ENCODE data around the gene CRYZL1.

CRYZL1 gene

DNA sequence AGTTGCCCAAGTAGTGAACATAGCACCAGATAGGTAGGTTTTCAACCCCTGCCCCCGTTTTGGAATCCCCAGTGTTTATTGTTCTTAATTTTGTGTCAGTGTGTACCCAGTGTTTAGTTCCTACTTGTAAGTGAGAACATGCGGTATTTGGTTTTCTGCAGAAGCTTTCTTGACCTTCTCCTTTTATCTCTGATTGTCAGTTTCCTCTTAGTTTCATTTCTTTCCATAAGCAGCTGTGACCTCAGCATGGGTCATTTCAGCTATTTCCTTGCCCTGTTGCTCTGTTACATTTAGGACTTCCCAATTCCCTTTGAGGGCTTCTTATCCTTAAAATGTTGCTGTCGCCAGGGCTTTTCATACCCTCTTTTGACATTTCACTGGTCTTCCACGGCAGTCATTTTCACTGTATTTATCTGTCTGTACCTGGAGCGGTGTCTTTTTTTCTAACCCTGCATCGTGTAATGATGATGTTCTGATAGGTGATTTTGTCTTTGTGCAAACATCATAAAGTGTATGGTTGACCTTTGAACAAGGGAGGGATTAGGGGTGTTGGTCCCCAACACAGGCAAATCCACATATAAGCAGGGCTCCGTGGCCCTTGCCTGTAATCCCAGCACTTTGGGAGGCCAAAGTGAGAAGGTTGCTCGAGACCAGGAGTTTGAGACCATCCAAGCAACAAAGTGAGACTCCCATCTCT lies 15.7 kb upstream of the CRYZL1 start:
- no peak for DNase-seq (ENCODE audit: low read depth, low spot score)

DNA sequence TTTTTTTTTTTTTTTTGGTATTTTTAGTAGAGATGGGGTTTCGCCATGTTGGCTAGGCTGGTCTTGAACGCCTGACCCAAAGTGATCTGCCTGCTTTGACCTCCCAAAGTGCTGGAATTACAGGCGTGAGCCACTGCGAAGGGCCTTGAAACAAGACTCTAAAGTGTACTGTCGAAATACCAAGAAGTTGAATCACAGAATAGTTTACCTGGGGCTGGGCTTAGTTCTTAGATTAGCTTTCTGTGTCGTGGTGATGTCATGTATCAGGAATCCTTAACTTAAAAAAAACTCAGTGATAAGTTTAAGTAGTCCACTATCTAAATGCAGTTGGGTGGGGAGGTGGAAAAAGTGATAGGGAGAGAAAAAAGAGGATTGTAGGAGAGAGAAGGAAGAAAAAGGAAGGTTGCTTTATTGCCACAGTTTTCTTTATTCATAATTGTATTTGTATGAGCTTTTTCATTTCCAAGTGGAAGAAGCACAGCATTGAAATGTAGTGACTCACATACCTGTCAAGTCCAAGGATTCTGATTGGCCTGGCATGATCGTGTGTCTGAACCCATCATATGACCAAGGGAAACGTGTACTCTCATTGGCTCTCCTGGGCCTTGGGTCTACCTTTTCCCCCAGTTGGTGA lies 14.2 kb upstream of the CRYZL1 start:
- Histone ChIP-seq H3K9ac (ENCODE audit: insufficient read length) (no peak overlapping the region), H3K4me3 (no peak overlapping the region), H3K27ac (no peak overlapping the region), H3K9me3 (ENCODE audit: low read depth, low read length) (no peaks in the 10 kb centered on the region), H3K36me3 (ENCODE audit: insufficient read depth, low read length) (peaks cover 7% of the 10 kb centered on the region; the same call in 1 of the 2 replicates)
- no peak for DNase-seq (ENCODE audit: low read depth, low spot score)
- TF ChIP-seq EZH2 (IDR thresholded peaks at IDR 0.05), result no peak
- TF ChIP-seq POLR2AphosphoS5 (IDR thresholded peaks at IDR 0.05; ENCODE audit: borderline replicate concordance, low read depth, low read length), result no peak
- TF ChIP-seq FOXP2 (optimal IDR thresholded peaks at IDR 0.05; ENCODE audit: control extremely low read depth, extremely low read length, insufficient read depth), result no peak

More for the DNA sequence above, 15.7 kb upstream of the CRYZL1 start:
- H3K9me3 ChIP-seq (ENCODE audit: low read depth, low read length), result no peaks in the 10 kb centered on the region
- no peak overlapping the region for H3K27ac ChIP-seq
- TF ChIP-seq POLR2AphosphoS5 (IDR thresholded peaks at IDR 0.05; ENCODE audit: borderline replicate concordance, low read depth, low read length) (no peak), FOXP2 (optimal IDR thresholded peaks at IDR 0.05; ENCODE audit: control extremely low read depth, extremely low read length, insufficient read depth) (no peak), EZH2 (IDR thresholded peaks at IDR 0.05) (no peak)
- no peak overlapping the region for H3K4me3 ChIP-seq
- no peak overlapping the region for H3K9ac ChIP-seq (ENCODE audit: insufficient read length)
- peaks cover 7% of the 10 kb centered on the region; the same call in 1 of the 2 replicates for H3K36me3 ChIP-seq (ENCODE audit: insufficient read depth, low read length)

DNA sequence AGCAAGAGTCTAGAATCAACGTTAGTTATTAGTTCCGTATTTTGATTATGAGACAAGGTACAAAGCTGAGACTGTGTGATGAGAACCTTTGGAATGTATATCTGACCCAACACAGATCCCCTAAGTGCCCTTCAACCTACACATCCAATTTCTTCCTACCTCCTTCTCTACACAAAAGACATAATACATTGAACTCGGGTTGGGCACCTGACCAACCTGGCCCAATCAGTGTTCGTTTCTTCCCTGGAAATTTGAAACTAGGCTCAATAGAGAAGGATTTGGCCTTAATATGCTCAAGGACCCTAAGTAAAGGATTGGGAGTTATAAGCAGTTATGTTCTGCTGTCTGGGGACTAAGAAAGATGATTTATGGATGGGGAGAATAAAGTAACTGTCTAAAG lies 12.9 kb upstream of the CRYZL1 start:
- Histone ChIP-seq H3K36me3 (ENCODE audit: insufficient read depth, low read length) (no peaks in the 10 kb centered on the region), H3K27ac (no peak overlapping the region), H3K9ac (ENCODE audit: insufficient read length) (no peak overlapping the region), H3K9me3 (ENCODE audit: low read depth, low read length) (no peaks in the 10 kb centered on the region), H3K4me3 (no peak overlapping the region)
- DNase-seq (ENCODE audit: low read depth, low spot score), result no peak
- TF ChIP-seq EZH2 (IDR thresholded peaks at IDR 0.05) (no peak), POLR2AphosphoS5 (IDR thresholded peaks at IDR 0.05; ENCODE audit: borderline replicate concordance, low read depth, low read length) (no peak), FOXP2 (optimal IDR thresholded peaks at IDR 0.05; ENCODE audit: control extremely low read depth, extremely low read length, insufficient read depth) (no peak)

DNA sequence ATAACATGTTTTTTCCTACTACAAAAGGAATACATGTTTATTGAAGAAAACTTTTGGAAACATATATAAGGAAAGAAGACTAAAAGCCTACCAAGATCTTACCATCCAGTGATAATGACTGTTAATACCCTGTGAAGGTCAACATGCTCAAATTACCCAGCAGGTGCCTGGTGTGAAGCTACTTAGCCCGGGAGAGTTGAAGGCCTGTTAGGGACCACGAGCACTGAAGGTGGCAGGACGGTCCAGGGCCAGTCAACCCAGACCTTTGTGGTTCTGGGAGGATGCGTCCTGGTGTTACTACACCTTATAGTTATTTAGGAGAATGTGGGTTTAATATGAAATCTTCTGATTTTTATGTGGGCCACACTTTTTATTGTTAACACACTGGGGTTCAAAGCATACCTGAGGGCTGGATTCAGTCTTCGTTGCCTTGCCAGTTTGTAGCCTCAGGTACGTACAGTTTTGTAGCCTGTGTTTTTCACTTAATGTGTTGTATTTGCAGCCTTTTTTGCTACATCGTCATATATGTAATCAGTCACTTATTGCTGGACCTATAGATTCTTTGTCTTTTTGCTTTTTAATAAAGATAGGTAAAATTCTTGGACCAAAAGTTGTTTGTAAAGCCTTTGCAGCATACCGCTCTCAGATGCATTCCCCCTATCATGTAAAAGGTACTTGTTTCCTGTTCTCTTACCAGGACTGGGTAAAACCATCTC lies 10.6 kb upstream of the CRYZL1 start:
- no peak for DNase-seq (ENCODE audit: low read depth, low spot score)
- Histone ChIP-seq H3K4me3 (no peak overlapping the region), H3K9ac (ENCODE audit: insufficient read length) (no peak overlapping the region), H3K36me3 (ENCODE audit: insufficient read depth, low read length) (no peaks in the 10 kb centered on the region), H3K27ac (no peak overlapping the region), H3K9me3 (ENCODE audit: low read depth, low read length) (no peaks in the 10 kb centered on the region)
- TF ChIP-seq FOXP2 (optimal IDR thresholded peaks at IDR 0.05; ENCODE audit: control extremely low read depth, extremely low read length, insufficient read depth), result no peak
- TF ChIP-seq POLR2AphosphoS5 (IDR thresholded peaks at IDR 0.05; ENCODE audit: borderline replicate concordance, low read depth, low read length), result no peak
- no peak for TF ChIP-seq EZH2 (IDR thresholded peaks at IDR 0.05)

DNA sequence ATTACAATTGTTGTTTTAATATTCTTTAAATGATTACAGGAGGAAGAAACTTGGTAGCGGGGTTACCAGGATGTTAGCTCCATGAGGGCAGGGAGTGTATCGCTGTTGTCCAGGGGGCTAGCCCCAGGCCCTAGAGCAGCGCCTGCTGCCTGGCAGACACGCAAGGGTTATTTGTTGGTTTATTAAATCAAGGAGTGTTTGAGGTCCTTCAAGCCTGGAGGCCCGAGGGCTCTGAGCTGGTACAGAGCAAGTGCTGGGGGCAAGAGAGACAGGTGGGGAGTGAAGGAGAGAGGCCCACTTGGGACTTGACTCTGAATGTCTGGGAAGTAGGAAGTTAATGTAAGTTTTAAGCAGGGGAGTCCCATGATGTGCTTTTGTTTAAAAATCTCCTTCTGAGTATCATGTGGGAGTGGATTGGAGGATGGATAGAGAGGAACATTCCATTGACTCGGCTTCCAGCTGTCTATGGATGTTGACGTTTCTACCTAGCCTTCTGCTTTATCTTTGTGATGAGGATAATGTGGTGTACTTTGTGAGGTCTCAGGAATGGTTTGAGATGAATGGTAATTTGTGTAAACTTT lies 9.5 kb upstream of the CRYZL1 start:
- Histone ChIP-seq H3K27ac (no peak overlapping the region), H3K36me3 (ENCODE audit: insufficient read depth, low read length) (no peaks in the 10 kb centered on the region), H3K9ac (ENCODE audit: insufficient read length) (no peak overlapping the region), H3K9me3 (ENCODE audit: low read depth, low read length) (no peaks in the 10 kb centered on the region), H3K4me3 (no peak overlapping the region)
- TF ChIP-seq FOXP2 (optimal IDR thresholded peaks at IDR 0.05; ENCODE audit: control extremely low read depth, extremely low read length, insufficient read depth), result no peak
- DNase-seq (ENCODE audit: low read depth, low spot score), result no peak

DNA sequence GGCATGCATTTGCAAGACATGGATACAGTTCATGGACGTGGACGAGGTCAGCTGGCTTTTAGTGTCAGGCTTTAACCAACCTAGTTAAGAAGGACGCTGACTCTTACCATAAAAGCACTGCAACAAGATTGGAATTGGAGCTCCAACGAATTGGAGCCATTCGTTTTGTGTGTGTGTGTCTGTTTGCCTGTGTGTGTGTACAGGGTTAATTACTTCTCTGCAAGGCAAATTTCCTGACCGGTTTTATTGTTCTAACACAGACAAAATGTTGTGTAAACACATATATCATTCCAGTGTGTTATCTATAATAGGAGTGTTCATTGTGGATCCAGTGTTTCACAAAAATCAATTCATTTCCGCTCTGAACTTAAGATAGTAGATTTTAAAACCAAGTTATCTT lies 8.7 kb upstream of the CRYZL1 start:
- TF ChIP-seq POLR2AphosphoS5 (IDR thresholded peaks at IDR 0.05; ENCODE audit: borderline replicate concordance, low read depth, low read length) (no peak), FOXP2 (optimal IDR thresholded peaks at IDR 0.05; ENCODE audit: control extremely low read depth, extremely low read length, insufficient read depth) (no peak), EZH2 (IDR thresholded peaks at IDR 0.05) (no peak)
- H3K9me3 ChIP-seq (ENCODE audit: low read depth, low read length), result no peaks in the 10 kb centered on the region
- no peak for DNase-seq (ENCODE audit: low read depth, low spot score)
- H3K4me3 ChIP-seq, result no peak overlapping the region
- no peaks in the 10 kb centered on the region for H3K36me3 ChIP-seq (ENCODE audit: insufficient read depth, low read length)
- H3K27ac ChIP-seq, result no peak overlapping the region
- no peak overlapping the region for H3K9ac ChIP-seq (ENCODE audit: insufficient read length)

DNA sequence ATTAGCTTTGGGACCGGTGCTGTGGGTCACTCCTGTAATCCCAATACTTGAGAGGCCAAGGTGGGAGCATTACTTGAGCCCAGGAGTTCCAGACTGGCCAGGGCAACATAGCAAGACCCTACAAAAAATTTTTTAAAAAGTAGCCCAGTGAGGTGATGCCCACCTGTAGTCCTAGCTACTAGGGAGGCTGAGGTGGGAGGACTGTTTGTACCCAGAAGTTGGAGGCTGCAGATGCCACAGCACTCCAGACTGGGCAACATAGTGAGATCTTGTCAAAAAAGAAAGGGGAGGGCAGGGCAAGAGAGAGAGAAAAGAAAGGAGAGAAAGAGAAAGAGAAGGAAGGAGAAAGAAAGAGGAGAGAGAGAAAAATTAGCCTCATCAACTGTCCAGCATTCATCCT lies 7.0 kb upstream of the CRYZL1 start:
- Histone ChIP-seq H3K36me3 (ENCODE audit: insufficient read depth, low read length) (no peaks in the 10 kb centered on the region), H3K4me3 (no peak overlapping the region), H3K9me3 (ENCODE audit: low read depth, low read length) (no peaks in the 10 kb centered on the region), H3K27ac (no peak overlapping the region), H3K9ac (ENCODE audit: insufficient read length) (no peak overlapping the region)
- DNase-seq (ENCODE audit: low read depth, low spot score), result no peak
- TF ChIP-seq EZH2 (IDR thresholded peaks at IDR 0.05), result no peak
- no peak for TF ChIP-seq FOXP2 (optimal IDR thresholded peaks at IDR 0.05; ENCODE audit: control extremely low read depth, extremely low read length, insufficient read depth)
- no peak for TF ChIP-seq POLR2AphosphoS5 (IDR thresholded peaks at IDR 0.05; ENCODE audit: borderline replicate concordance, low read depth, low read length)

DNA sequence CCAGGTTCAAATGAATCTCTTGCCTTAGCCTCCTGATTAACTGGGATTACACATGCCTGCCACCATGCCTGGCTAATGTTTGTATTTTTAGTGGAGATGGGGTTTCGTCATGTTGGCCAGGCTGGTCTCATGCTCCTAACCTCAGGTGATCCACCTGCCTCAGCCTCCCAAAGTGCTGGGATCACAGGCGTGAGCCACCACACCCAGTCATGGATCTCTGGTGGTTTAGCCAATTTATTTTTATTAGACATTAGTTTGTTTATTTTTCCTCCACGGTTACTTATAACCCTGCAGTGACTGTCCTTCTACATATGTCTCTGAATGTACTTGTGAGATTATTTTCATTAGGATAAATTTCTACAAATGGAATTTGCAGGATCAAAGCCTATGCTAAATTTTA lies 6.0 kb upstream of the CRYZL1 start:
- Histone ChIP-seq H3K36me3 (ENCODE audit: insufficient read depth, low read length) (no peaks in the 10 kb centered on the region), H3K9ac (ENCODE audit: insufficient read length) (no peak overlapping the region), H3K27ac (no peak overlapping the region), H3K9me3 (ENCODE audit: low read depth, low read length) (no peaks in the 10 kb centered on the region), H3K4me3 (no peak overlapping the region)
- no peak for DNase-seq (ENCODE audit: low read depth, low spot score)
- TF ChIP-seq FOXP2 (optimal IDR thresholded peaks at IDR 0.05; ENCODE audit: control extremely low read depth, extremely low read length, insufficient read depth), result no peak
- no peak for TF ChIP-seq EZH2 (IDR thresholded peaks at IDR 0.05)
- TF ChIP-seq POLR2AphosphoS5 (IDR thresholded peaks at IDR 0.05; ENCODE audit: borderline replicate concordance, low read depth, low read length), result no peak
